ENCODE data around the gene JARID2. TPM values are rescaled to one million over a fixed set of nuclear protein-coding genes. Genes with fewer than 3 reads are reported as not detected.
"Not testable (repeated sequence)": the region's sequence is repeated elsewhere in the genome, so short reads cannot be mapped to it uniquely, and the experiment has no call there.

The JARID2 gene
- total RNA-seq, 2 experiments from 2014 or later = 28.4 to 29.7 TPM

- no peak for DNase-seq
- Mint-ChIP-seq H3K4me1 (peaks cover 66% of the 10 kb centered on the region), H3K27me3 (no peaks in the 10 kb centered on the region), H3K9me3 (no peaks in the 10 kb centered on the region), H3K36me3 (ENCODE audit: low read depth) (peaks cover 15% of the 10 kb centered on the region), H3K27ac (peak overlapping the region; percentile 18), H3K4me3 (no peak overlapping the region)
- CTCF ChIA-PET = no interaction called here
- POLR2A ChIA-PET = no interaction called here
These were observed 44.3 kb downstream of the JARID2 start for GRCh38 chr6:15290067-15290680.

- Mint-ChIP-seq H3K27me3 (no peaks in the 10 kb centered on the region), H3K4me1 (peaks cover 67% of the 10 kb centered on the region), H3K9me3 (no peaks in the 10 kb centered on the region), H3K36me3 (ENCODE audit: low read depth) (peaks cover 15% of the 10 kb centered on the region), H3K4me3 (no peak overlapping the region), H3K27ac (no peak overlapping the region)
- CTCF ChIA-PET = no interaction called here
- POLR2A ChIA-PET = no interaction called here
- no peak for DNase-seq
These were observed 45.3 kb downstream of the JARID2 start for GRCh38 chr6:15290962-15291704.

GRCh38 chr6:15292721-15293302, 46.9 kb downstream of the JARID2 start:
- no peak overlapping the region for H3K4me3 Mint-ChIP-seq
- CTCF ChIA-PET = no interaction called here
- H3K27ac Mint-ChIP-seq = no peak overlapping the region

GRCh38 chr6:15293674-15294073, 47.8 kb downstream of the JARID2 start:
- ChIA-PET CTCF (no interaction called here), POLR2A (no interaction called here)
- Mint-ChIP-seq H3K4me3 (no peak overlapping the region), H3K4me1 (peaks cover 75% of the 10 kb centered on the region), H3K27ac (no peak overlapping the region), H3K27me3 (no peaks in the 10 kb centered on the region), H3K36me3 (ENCODE audit: low read depth) (peaks cover 18% of the 10 kb centered on the region), H3K9me3 (no peaks in the 10 kb centered on the region)
- DNase-seq = no peak

More at GRCh38 chr6:15292721-15293302, 46.9 kb downstream of the JARID2 start:
- Mint-ChIP-seq H3K9me3 (no peaks in the 10 kb centered on the region), H3K4me1 (peaks cover 76% of the 10 kb centered on the region), H3K27me3 (no peaks in the 10 kb centered on the region), H3K36me3 (ENCODE audit: low read depth) (peaks cover 18% of the 10 kb centered on the region)
- no peak for DNase-seq
- POLR2A ChIA-PET = no interaction called here

GRCh38 chr6:15294504-15294903, 48.6 kb downstream of the JARID2 start:
- Mint-ChIP-seq H3K9me3 (no peaks in the 10 kb centered on the region), H3K4me1 (peaks cover 79% of the 10 kb centered on the region), H3K36me3 (ENCODE audit: low read depth) (peaks cover 23% of the 10 kb centered on the region), H3K4me3 (no peak overlapping the region), H3K27me3 (no peaks in the 10 kb centered on the region), H3K27ac (peak overlapping the region; percentile 54)
- POLR2A ChIA-PET = no interaction called here
- CTCF ChIA-PET = no interaction called here
- no peak for DNase-seq

GRCh38 chr6:15296249-15296648, 50.4 kb downstream of the JARID2 start:
- POLR2A ChIA-PET = interaction anchor here (1.8 kb wide), 1 partner anchor 47 kb away, joined by 6 read pairs; no protein-coding TSS in a partner anchor
- CTCF ChIA-PET = interaction anchor here (0.6 to 0.9 kb wide), 2 partner anchors 9 to 65 kb away, joined by 3 read pairs; no protein-coding TSS in a partner anchor
- no peaks in the 10 kb centered on the region for H3K9me3 Mint-ChIP-seq
- H3K27me3 Mint-ChIP-seq = no peaks in the 10 kb centered on the region
- H3K4me1 Mint-ChIP-seq = peaks cover 82% of the 10 kb centered on the region
- peak overlapping the region; percentile 38 for H3K4me3 Mint-ChIP-seq
- H3K36me3 Mint-ChIP-seq (ENCODE audit: low read depth) = peaks cover 23% of the 10 kb centered on the region
- no peak for DNase-seq
- peak overlapping the region; percentile 85 for H3K27ac Mint-ChIP-seq

GRCh38 chr6:15296735-15297134, 50.9 kb downstream of the JARID2 start:
- H3K4me1 Mint-ChIP-seq = peaks cover 82% of the 10 kb centered on the region
- H3K36me3 Mint-ChIP-seq (ENCODE audit: low read depth) = peaks cover 25% of the 10 kb centered on the region
- H3K4me3 Mint-ChIP-seq = peak overlapping the region; percentile 38
- H3K27me3 Mint-ChIP-seq = no peaks in the 10 kb centered on the region
- POLR2A ChIA-PET = interaction anchor here (1.8 kb wide), 1 partner anchor 47 kb away, joined by 6 read pairs; no protein-coding TSS in a partner anchor
- DNase-seq = peak; percentile 60
- CTCF ChIA-PET = interaction anchor here (0.9 kb wide), 1 partner anchor 9 kb away, joined by 3 read pairs; no protein-coding TSS in a partner anchor
- no peaks in the 10 kb centered on the region for H3K9me3 Mint-ChIP-seq
- peak overlapping the region; percentile 85 for H3K27ac Mint-ChIP-seq

- POLR2A ChIA-PET = interaction anchor here (1.5 to 1.8 kb wide), 2 partner anchors 8 to 48 kb away, joined by 4 to 6 read pairs; no protein-coding TSS in a partner anchor
- CTCF ChIA-PET = interaction anchor here (0.9 kb wide), 1 partner anchor 10 kb away, joined by 3 read pairs; no protein-coding TSS in a partner anchor
- Mint-ChIP-seq H3K4me1 (peaks cover 83% of the 10 kb centered on the region), H3K36me3 (ENCODE audit: low read depth) (peaks cover 26% of the 10 kb centered on the region), H3K27ac (peak overlapping the region; percentile 95)
- H3K9me3 Mint-ChIP-seq, H3K4me3 Mint-ChIP-seq, H3K27me3 Mint-ChIP-seq, DNase-seq: not testable (repeated sequence)
These were observed 51.3 kb downstream of the JARID2 start for GRCh38 chr6:15297167-15297566.

- CTCF ChIA-PET = interaction anchor here (0.6 to 1.6 kb wide), 4 partner anchors 10 to 312 kb away, joined by 3 to 5 read pairs (median 3); no protein-coding TSS in a partner anchor
- POLR2A ChIA-PET = interaction anchor here (1.5 kb wide), 1 partner anchor 9 kb away, joined by 4 read pairs; no protein-coding TSS in a partner anchor
- no peaks in the 10 kb centered on the region for H3K9me3 Mint-ChIP-seq
- peaks cover 76% of the 10 kb centered on the region for H3K4me1 Mint-ChIP-seq
- no peaks in the 10 kb centered on the region for H3K27me3 Mint-ChIP-seq
- no peak overlapping the region for H3K4me3 Mint-ChIP-seq
- no peak for DNase-seq
- peak overlapping the region; percentile 95 for H3K27ac Mint-ChIP-seq
- H3K36me3 Mint-ChIP-seq (ENCODE audit: low read depth) = peaks cover 23% of the 10 kb centered on the region
These were observed 52.2 kb downstream of the JARID2 start for GRCh38 chr6:15297895-15298590.

- ChIA-PET CTCF (interaction anchor here (1.5 kb wide), 1 partner anchor 12 kb away, joined by 3 read pairs; no protein-coding TSS in a partner anchor), POLR2A (interaction anchor here (0.8 to 2.2 kb wide), 4 partner anchors 21 to 51 kb away, joined by 3 to 12 read pairs (median 4); no protein-coding TSS in a partner anchor)
- H3K27me3 Mint-ChIP-seq = no peaks in the 10 kb centered on the region
- DNase-seq = peak; percentile 66
- peaks cover 73% of the 10 kb centered on the region for H3K4me1 Mint-ChIP-seq
- H3K36me3 Mint-ChIP-seq (ENCODE audit: low read depth) = peaks cover 17% of the 10 kb centered on the region
- H3K4me3 Mint-ChIP-seq = peak overlapping the region; percentile 43
- H3K9me3 Mint-ChIP-seq = no peaks in the 10 kb centered on the region
- peak overlapping the region; percentile 95 for H3K27ac Mint-ChIP-seq
These were observed 53.7 kb downstream of the JARID2 start for GRCh38 chr6:15299430-15300131.

GRCh38 chr6:15301179-15302006, 55.5 kb downstream of the JARID2 start:
- CTCF ChIA-PET = interaction anchor here (1.7 kb wide), 1 partner anchor 139 kb away, joined by 4 read pairs; no protein-coding TSS in a partner anchor
- no peak overlapping the region for H3K4me3 Mint-ChIP-seq
- H3K27ac Mint-ChIP-seq = peak overlapping the region; percentile 95
- no peaks in the 10 kb centered on the region for H3K9me3 Mint-ChIP-seq
- DNase-seq = no peak
- POLR2A ChIA-PET = interaction anchor here (1.3 kb wide), 1 partner anchor 13 kb away, joined by 4 read pairs; no protein-coding TSS in a partner anchor
- peaks cover 79% of the 10 kb centered on the region for H3K4me1 Mint-ChIP-seq
- peaks cover 16% of the 10 kb centered on the region for H3K36me3 Mint-ChIP-seq (ENCODE audit: low read depth)
- H3K27me3 Mint-ChIP-seq = no peaks in the 10 kb centered on the region

All from activated CD4-positive, alpha-beta memory T cell treated with anti-CD3 and anti-CD28 coated beads, Interleukin-2, amount 10 ng/mL, durations not matched to agents 7 days and 5 days (primary cell).